NCI-H2227 treated with DMSO at 0.1 percent for 48 hours (cell line): ENCODE data around the gene MYMK.

ENCODE experiments used
- DNase-seq: peaks from one replicate; lab custom pipeline; 2025; lab: John Stamatoyannopoulos, UW

Gene MYMK

DNA sequence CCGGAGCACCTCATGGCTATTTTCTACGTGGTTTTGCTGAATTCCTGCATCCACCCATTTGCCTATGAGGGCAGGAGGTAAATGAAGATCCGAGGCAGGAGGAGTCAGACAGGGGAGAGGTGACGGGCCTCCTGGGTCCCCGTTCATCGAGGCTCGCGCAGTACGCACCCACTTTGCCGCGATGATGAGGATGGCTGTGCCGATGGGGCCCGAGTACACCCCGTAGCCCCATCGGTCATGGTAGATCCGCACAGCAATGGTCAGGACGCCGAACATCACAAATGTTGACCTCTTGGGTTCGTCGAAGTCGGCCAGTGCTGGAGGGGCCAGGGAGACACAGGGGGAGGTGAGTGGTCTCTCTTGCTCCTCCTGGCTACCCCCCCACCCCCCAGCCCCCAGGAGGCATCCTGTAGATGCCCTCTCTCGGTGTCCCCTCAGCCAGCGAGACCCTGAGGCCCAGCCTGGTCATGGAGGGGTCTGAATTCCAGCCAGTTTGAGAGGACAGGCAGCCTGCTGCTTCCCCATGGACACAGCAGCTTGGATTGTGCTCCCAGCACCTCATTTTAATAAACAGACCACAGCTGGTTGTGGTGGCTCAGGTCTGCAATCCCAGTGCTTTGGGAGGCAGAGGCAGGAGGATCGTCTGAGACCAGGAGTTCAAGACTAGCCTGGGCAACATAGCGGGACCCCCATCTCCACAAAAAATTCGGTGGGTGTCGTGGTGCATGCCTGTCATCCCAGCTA lies 5.9 kb downstream of the MYMK start:
- no peak for DNase-seq

DNA sequence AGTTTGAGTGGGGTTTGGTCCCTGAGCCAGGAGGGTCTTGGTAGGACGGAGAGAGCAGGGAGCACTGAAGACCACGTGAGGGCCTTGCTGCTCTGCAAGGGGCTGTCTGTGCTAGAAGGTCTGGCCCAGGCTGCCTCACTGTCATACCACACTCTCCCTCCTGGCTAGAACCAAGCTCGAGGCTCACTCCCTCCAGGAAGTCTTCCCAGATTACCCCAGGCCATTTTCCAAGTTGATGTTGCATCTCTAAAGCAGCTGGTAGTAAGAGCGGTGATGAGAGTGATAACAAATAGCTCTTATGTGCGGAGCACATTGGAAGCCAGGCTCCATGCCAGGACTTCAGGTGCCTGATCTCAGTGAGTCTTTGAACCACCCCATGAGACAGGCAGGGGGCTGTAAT lies 6.6 kb downstream of the MYMK start:
- no peak for DNase-seq

DNA sequence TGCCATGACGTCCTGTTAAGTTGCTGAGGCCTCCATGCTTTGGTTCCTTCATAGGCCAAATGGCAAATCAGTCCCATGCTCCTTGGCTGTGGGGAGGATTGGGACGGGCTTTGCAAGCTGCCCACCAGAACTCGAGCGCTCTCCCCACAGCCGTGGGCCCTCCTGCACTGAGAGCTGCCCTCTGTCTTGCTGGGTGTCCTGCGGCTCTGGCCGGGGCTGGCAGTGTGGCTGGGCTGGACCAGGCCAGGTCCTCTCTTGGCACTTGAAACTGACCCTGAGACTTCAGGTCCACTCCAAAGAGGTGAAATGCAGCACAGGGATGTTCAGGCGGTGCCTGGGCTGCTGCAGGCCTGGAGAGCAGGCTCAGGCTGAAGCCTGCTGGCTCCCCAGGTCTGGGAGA lies 7.0 kb downstream of the MYMK start:
- no peak for DNase-seq

DNA sequence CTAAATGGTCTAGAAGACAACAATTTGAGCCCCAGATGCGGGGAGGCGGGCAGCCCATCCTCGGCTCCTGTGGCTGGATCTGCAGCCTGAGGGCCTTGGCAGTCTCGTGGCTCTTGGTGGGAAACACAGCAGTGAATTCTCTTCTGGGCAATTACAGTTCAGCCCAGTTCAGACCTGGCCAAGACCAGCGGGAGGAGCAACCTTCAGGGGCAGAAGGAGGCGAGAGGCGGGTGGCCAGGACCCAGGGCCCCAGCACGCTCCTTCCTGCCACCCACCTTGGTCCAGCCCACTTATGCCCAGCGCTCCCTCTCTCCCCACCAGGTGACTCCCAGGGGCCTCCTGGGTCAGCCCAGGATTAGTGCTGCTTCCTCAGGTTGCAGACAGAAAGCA lies 7.8 kb downstream of the MYMK start:
- no peak for DNase-seq

GRCh38 chr9:133516256-133516960 lies 8.4 kb downstream of the MYMK start:
- DNase-seq, result no peak

DNA sequence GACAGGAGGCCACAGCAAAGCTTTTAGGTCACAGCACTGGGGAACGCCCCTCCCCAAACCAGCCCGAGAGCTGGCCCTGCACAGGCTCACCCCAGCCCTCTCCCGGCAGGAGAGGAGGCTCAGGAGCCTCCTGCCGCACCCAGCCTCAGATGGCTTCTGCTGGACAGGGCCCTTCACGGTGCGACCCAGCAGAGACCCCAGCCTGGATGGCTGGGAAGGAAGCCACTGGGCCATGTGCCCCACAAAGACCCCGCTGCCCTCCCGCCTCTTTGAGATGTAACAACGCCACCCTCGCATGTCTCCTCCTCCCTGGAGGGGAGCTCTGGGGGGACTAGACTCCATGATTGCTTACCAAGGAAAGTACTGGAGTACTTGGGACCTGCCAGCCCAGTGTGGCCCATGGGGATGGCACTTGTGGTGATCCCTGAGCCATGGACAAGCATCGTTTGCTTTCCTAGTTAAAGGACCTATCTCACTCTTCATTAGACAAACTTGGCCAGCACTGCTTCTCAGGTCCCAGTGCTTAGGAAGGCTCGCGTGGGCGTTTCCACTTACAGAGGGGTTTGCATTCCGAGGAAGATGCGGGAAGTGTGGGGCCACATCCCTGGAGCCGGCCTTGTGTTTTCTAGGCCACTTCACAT lies 9.0 kb downstream of the MYMK start:
- no peak for DNase-seq

- no peak for DNase-seq
These were observed 9.5 kb downstream of the MYMK start for GRCh38 chr9:133515240-133515610.

- no peak for DNase-seq
These were observed 10.1 kb downstream of the MYMK start for GRCh38 chr9:133514460-133515239.

- DNase-seq, result no peak
These were observed 11.3 kb downstream of the MYMK start for GRCh38 chr9:133513214-133514100.

- DNase-seq, result no peak
These were observed 12.2 kb downstream of the MYMK start for GRCh38 chr9:133512253-133513213.

GRCh38 chr9:133511607-133512006 lies 13.2 kb downstream of the MYMK start:
- no peak for DNase-seq

DNA sequence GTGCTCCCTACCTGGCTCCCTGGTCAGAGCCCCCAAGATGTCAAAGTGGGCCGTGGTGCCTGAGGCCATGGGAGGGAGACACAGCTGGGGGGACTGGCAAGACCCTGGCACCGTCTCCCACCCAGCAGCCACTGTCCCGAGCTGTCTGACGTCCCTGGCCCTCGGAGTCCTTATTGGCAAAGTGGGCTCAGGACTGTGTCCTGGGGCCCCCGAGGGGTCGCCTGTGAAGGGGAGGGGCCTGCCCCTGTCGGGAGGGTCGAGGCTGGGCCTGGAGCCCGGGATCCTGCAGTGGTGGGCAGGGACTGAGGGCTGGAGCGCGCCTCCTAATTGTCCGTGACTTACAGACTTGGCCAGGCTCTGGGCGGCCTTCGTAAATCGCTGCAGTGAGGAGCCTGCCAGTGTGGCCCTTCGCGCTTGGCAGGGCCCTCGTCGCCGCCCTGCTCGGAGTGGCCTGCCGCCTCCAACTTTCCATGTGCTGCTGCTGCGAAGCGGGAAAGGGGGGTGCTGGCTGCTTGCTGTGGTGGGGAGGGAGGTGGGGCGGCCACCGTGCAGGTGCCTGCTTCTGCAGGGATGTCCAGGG lies 13.7 kb downstream of the MYMK start:
- DNase-seq, result no peak

DNA sequence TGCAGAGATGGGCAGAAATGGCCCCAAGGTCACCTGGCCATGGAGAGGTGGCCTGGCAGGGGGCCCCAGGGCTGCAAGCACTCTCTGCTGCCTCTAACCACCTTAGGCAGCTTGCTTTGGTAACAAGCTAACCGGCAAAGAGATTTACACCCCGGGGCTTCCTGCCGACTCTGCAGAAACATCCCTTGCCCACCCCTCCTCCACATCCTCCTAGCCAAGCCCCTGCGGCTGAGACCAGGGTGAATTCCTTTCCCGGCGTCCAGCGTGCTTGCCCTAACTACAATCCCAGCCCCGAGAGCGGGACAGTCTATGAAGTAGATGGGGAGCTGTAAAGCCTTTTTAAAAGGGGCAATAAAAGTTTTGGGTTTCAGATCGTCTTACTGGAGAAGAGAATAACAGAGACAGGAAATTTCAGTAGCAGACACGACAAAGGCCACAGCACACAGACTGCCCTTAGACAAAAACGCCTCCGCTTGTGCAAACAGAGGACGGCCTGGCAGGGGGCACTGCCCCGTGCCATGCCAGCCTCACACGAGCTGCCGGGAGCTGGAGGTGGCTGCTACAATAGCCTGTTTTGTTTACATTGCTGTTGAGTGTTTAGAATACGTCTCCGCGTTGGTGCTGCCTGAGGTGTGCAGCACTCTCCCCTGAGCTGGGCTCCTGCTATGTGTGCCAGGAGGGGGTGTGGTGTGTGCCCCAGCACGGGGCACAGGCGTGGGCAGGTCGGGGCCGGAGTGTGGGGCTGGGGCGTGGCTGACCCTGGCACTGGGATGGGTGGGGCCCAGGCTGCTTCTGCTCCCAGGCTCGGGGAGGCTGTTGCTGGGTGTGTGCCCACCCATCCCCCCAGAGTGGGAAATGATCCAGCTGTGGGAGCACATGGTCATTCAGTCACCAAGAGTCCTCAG lies 15.3 kb downstream of the MYMK start:
- DNase-seq, result no peak

DNA sequence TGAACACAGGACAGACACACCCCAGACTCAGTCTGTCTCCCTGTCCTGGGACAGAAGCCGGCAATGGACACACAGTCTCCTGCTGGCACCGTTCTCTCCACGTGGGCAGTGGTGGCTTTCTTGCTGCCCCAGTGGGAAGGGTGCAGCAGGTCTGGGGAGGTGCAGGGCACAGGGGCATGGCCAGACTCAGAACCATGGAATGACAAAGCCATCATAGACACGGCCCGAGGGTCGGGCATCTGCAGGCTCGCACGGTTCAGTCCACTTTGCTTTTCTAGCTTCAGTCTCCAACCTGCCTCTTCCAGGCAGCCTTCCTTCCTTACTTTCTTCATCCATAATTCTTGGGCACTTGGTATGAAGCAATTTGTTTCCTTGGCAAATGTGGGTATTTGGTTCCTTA lies 16.7 kb downstream of the MYMK start:
- DNase-seq, result no peak

DNA sequence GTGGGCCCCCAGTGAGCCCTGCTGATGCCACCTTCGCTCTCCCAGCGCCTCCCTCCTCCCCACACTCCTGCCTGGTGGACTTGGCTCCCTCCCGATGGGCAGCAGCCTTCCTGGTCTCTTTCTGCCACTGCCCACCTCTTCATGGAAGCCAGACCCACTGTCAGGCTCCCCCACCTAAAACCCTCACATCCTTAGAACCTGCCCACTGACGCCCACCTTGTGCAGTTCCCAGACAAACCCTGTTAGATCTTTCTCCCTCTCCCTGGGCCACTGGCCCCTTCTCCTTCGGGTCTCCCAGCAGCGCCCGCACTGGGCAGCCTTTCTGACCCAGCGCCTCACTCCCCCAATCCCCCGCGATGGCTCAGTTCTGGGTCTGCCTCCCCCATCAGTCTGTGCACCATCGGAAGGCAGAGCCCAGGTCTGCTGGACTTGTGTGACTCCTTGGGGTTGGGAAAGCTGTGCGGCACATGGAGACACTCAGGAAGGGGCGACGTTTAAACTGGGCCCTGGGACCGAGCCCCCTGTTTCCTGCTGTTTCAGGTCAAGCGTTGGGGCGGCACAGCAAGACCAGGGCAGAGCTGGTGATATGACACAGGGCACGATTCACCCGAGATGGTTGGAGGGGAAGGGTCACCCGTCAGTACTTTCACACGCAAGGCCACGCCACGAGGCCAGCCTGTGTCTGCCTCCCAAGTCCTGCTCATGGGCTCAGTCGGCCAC lies 17.4 kb downstream of the MYMK start:
- no peak for DNase-seq

DNA sequence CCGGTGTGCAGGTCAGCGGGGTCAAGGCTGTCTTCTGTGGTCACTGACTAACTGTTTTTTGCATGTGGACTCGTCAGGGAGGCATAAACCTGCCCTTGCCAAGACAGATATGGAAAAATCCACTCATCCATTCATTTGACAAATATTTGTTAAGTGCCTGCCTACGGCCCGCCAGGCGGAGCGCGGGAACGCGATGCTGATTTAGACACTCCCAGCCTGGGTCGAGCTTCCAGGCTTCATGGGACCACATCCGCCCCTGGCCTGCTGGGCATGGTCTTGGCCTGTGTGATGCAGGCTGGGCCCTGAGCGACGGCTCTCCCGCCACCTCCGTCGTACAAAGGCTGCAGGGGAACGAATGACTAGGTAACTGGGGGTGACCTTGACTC lies 18.1 kb downstream of the MYMK start:
- no peak for DNase-seq

DNA sequence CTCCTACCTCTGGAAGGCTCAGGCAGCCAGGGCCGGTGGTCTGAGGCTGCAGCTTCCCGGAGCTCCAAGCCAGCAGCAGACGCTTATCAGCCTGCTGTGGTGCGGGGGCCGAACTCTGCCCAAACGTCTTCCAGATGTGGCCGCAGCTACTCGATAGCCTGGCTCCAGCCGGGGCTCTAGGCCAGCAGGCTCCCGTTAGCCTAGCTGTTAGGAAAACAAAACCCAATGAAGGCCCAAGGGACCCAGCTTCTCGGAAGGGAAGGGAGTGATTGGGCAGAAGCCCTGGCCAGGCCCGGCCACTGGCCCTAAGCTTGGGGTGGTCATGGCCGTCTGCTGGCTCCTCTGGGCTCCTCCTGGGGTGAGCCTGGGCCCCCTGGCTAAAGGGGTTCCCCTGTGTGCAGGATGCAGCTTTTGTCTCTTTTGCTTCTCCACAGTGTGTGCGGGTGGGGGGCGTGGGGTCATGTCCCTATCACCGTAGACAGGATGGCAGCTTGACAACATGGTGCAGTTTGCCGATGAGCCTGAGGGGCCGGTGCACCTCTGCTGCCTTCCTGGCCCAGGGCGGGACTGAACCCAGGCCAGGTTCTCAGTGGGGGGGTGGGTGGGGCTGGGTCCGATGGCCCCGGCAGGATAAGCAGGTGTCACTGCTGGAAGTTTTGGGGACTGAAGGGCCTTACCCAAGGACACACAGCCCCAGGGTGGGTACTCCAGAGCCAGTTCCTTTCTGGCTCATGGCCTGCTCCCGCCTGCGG lies 18.7 kb downstream of the MYMK start:
- DNase-seq, result no peak
